Endodermal cell (in vitro differentiated cells): ENCODE measurements around the gene IFIT2. TPM values are rescaled to one million over a fixed set of nuclear protein-coding genes. Genes with fewer than 3 reads are reported as not detected.

Experiments
- DNase-seq: peaks from one replicate; pipeline ENCODE4 v3.0.0-alpha.2; 2017
- H3K27ac ChIP-seq: 2 replicates; pipeline ENCODE4 v1.5.1; 2013; ENCODE audit warnings: mild to moderate bottlenecking, low read depth, low read length, moderate library complexity
- H3K27me3 ChIP-seq: 2 replicates; pipeline ENCODE4 v1.6.1; 2013; ENCODE audit warnings: mild to moderate bottlenecking, low read length, moderate library complexity; ENCODE audit not compliant: insufficient read depth, control insufficient read depth, poor library complexity, severe bottlenecking
- H3K36me3 ChIP-seq: 2 replicates; pipeline ENCODE4 v1.7.0; 2013; ENCODE audit warnings: mild to moderate bottlenecking, low read length, moderate library complexity; ENCODE audit not compliant: control insufficient read depth, insufficient read depth
- H3K4me1 ChIP-seq: one replicate; pipeline ENCODE4 v1.7.0; 2013; ENCODE audit warnings: low read length; ENCODE audit not compliant: control insufficient read depth, insufficient read depth
- H3K4me3 ChIP-seq: 2 replicates; pipeline ENCODE4 v1.5.1; 2013; ENCODE audit warnings: mild to moderate bottlenecking, low read length, moderate library complexity
- H3K9ac ChIP-seq: 2 replicates; pipeline ENCODE4 v1.6.1; 2013; ENCODE audit warnings: mild to moderate bottlenecking, low read length, moderate library complexity; ENCODE audit not compliant: poor library complexity, severe bottlenecking; ENCODE audit errors: extremely low read depth
- H3K9me3 ChIP-seq: 2 replicates; pipeline ENCODE4 v1.6.1; 2013; ENCODE audit warnings: mild to moderate bottlenecking, low read length, moderate library complexity; ENCODE audit not compliant: control insufficient read depth
- H3K27ac Mint-ChIP-seq: 2 replicates; pipeline ENCODE4 v1.8.0; 2020; ENCODE audit warnings: mixed read lengths
- H3K27me3 Mint-ChIP-seq: 2 replicates; pipeline ENCODE4 v1.8.0; 2021; ENCODE audit warnings: mild to moderate bottlenecking, mixed read lengths; ENCODE audit not compliant: insufficient read depth
- H3K36me3 Mint-ChIP-seq: 2 replicates; pipeline ENCODE4 v1.8.0; 2020; ENCODE audit warnings: low read depth, mixed read lengths
- H3K4me1 Mint-ChIP-seq: 2 replicates; pipeline ENCODE4 v1.8.0; 2020; ENCODE audit warnings: mixed read lengths
- H3K4me3 Mint-ChIP-seq: 2 replicates; pipeline ENCODE4 v1.8.0; 2020; ENCODE audit warnings: mild to moderate bottlenecking, moderate library complexity, mixed read lengths
- H3K9me3 Mint-ChIP-seq: 2 replicates; pipeline ENCODE4 v1.8.0; 2020; ENCODE audit warnings: mild to moderate bottlenecking, mixed read lengths
- CTCF ChIP-seq: fragments of 200-600 bp; sonication (generic); conservative IDR thresholded peaks from 2 replicates; pipeline ENCODE4 v1.5.0; 2021; ENCODE audit warnings: antibody characterized with exemption, mild to moderate bottlenecking
- whole genome bisulfite sequencing, 2 experiments: methylation state at CpG; one replicate each; pipeline versions ENCODE4 v1.1.5 to v1.1.7; 2013; ENCODE audit warnings: missing lambda C conversion rate in 2 of 2, mixed read lengths in 1 of 2; ENCODE audit not compliant: insufficient coverage in 1 of 2, insufficient read length in 1 of 2; 5-methylcytosine and 5-hydroxymethylcytosine counted together
- total RNA-seq, 2 donors: library from RNA; stranded (reverse); fragmentation: NEBNext Ultra II Directional in 1 of 2; extraction: Animal tissue kit (Norgen Biotek cat#: 25700) in 1 of 2; gene quantifications; 2 replicates in 1 of 2; 3 replicates in 1 of 2; pipeline ENCODE4 v1.2.1, GENCODE V29; 2021

The IFIT2 gene
- total RNA-seq, 2 donors from 2014 or later = 0.37 TPM; not detected in 1

DNA sequence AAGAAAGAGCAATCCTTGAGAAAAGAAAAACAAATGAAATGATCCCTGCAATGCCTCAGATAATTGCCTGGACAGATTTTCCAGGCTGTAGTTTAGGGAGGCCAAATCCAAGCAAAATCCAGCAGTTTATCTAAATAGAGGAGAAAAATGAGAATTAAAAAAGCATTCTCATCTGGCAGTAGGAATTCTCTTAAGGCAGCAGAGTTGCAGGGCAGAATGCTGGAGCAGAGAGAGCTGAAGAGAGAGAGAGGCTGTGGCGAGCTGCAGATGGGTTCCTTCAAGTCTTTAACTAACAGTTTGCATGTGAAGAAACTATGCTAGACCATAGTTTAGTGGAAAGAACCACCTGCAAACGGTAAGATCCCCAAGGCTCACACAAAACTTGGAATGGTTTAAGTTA is 44.3 kb upstream of the IFIT2 start:
- Histone ChIP-seq H3K36me3 (no peaks in the 10 kb centered on the region), H3K27me3 (no peaks in the 10 kb centered on the region), H3K4me1 (no peaks in the 10 kb centered on the region), H3K9me3 (peaks cover 17% of the 10 kb centered on the region), H3K9ac (no peak overlapping the region), H3K4me3 (no peak overlapping the region), H3K27ac (no peak overlapping the region)
- no peak for TF ChIP-seq CTCF
- no peak overlapping the region for H3K4me3 Mint-ChIP-seq
- DNase-seq = no peak
- H3K9me3 Mint-ChIP-seq = peaks cover 25% of the 10 kb centered on the region
- H3K27ac Mint-ChIP-seq = no peak overlapping the region
- H3K4me1 Mint-ChIP-seq = peaks cover 10% of the 10 kb centered on the region
- peaks cover 4% of the 10 kb centered on the region for H3K36me3 Mint-ChIP-seq
- 73 to 77% methylated on average over 2 of the region's 2 CpGs for WGBS, 2 experiments
- H3K27me3 Mint-ChIP-seq = no peaks in the 10 kb centered on the region

GRCh38 chr10:89258881-89259280 is 43.0 kb upstream of the IFIT2 start:
- Histone ChIP-seq H3K9ac (no peak overlapping the region), H3K27me3 (no peaks in the 10 kb centered on the region), H3K36me3 (no peaks in the 10 kb centered on the region), H3K9me3 (peaks cover 6% of the 10 kb centered on the region), H3K4me3 (no peak overlapping the region), H3K4me1 (no peaks in the 10 kb centered on the region), H3K27ac (no peak overlapping the region)
- no CpG with 5 or more reads among the region's 1 CpG for WGBS, 2 experiments
- H3K36me3 Mint-ChIP-seq = peaks cover 4% of the 10 kb centered on the region
- H3K4me3 Mint-ChIP-seq = no peak overlapping the region
- H3K27ac Mint-ChIP-seq = no peak overlapping the region
- H3K4me1 Mint-ChIP-seq = peaks cover 10% of the 10 kb centered on the region
- no peak for TF ChIP-seq CTCF
- H3K27me3 Mint-ChIP-seq = no peaks in the 10 kb centered on the region
- no peak for DNase-seq
- H3K9me3 Mint-ChIP-seq = peaks cover 12% of the 10 kb centered on the region

DNA sequence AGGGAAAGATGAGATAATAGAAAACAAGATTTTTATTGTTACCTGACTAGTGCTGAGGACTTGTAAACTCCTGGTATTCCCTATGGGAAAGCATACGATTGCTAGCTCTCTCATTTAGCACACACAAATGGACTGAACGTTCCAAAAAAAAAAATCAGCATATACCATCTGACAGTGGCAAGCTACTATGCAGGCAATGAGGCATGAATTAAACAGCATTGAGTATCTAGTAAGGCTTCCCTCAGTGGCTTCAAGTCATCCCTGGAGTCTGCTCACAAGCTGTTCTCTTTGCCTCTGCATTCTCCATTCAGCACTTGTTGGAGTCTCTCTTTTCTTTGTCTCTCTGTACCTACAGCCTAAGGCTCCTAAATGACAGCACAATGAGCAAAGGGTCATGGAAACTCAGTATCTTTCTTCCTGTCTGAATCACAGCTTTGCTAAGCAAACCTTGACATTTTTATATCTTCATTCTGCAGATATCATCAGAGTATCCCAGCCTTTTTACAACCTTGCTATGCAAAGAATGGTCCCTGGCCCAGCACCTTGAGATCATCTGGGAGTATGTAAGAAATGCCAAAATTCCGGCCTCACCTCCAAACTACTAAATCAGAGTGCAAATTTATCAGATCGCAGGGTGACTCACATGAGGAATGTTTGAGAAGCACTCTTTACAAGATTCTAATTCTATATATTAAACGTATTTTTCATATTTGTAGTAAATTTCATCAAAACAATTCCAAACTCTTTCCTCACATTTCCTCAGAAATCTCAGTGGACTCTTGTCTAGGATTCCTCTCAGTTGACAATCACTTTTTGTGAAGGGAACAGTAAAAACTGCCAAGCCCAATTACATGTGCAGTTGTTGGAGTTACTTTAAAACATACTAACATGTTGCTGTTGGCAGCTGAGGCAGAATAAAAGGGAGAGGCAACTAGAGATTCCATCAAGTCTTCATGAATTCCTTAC is 39.5 kb upstream of the IFIT2 start:
- H3K27ac Mint-ChIP-seq = no peak overlapping the region
- no peaks in the 10 kb centered on the region for H3K4me1 ChIP-seq
- H3K4me1 Mint-ChIP-seq = peaks cover 14% of the 10 kb centered on the region
- H3K36me3 Mint-ChIP-seq = no peaks in the 10 kb centered on the region
- no peaks in the 10 kb centered on the region for H3K36me3 ChIP-seq
- no peaks in the 10 kb centered on the region for H3K27me3 ChIP-seq
- H3K27me3 Mint-ChIP-seq = no peaks in the 10 kb centered on the region
- no peak overlapping the region for H3K4me3 ChIP-seq
- no peaks in the 10 kb centered on the region for H3K9me3 Mint-ChIP-seq
- no peak overlapping the region for H3K27ac ChIP-seq
- peaks cover 6% of the 10 kb centered on the region for H3K9me3 ChIP-seq
- no peak overlapping the region for H3K9ac ChIP-seq
- no peak for TF ChIP-seq CTCF
- no peak overlapping the region for H3K4me3 Mint-ChIP-seq
- DNase-seq = no peak
- 90 to 96% methylated on average over 2 to 5 of the region's 5 CpGs for WGBS, 2 experiments
